SU-DHL-6 (cell line): ENCODE data around the gene BAHCC1.

ENCODE experiments used
- H2AFZ ChIP-seq: fragments of 200-600 bp; sonication (generic); 2 replicates; pipeline ENCODE4 v1.6.1; 2014; ENCODE audit warnings: low read depth, mild to moderate bottlenecking, moderate library complexity, mixed read lengths, antibody characterized with exemption, low read length; ENCODE audit not compliant: severe bottlenecking
- H3F3A ChIP-seq: fragments of 200-600 bp; shearing (Covaris generic); 2 replicates; pipeline ENCODE4 v1.6.0; 2016; ENCODE audit warnings: antibody characterized with exemption, mild to moderate bottlenecking; ENCODE audit not compliant: insufficient read depth
- H3K27ac ChIP-seq: fragments of 200-600 bp; sonication (generic); 2 replicates; pipeline ENCODE4 v1.5.1; 2016; ENCODE audit warnings: low read depth, mild to moderate bottlenecking, low read length, moderate library complexity, mixed read lengths
- H3K27me3 ChIP-seq: fragments of 200-600 bp; sonication (generic), shearing (Covaris generic); 2 replicates; pipeline ENCODE4 v1.6.0; 2014; ENCODE audit warnings: mild to moderate bottlenecking, low read length
- H3K36me3 ChIP-seq: fragments of 200-600 bp; sonication (generic); 2 replicates; pipeline ENCODE4 v1.6.1; 2014; ENCODE audit warnings: mild to moderate bottlenecking, low read length, mixed read lengths
- H3K4me2 ChIP-seq: fragments of 300-600, 200-600 bp; shearing (Covaris generic), sonication (generic); 2 replicates; pipeline ENCODE4 v1.6.0; 2014; ENCODE audit warnings: low read length, low read depth, mild to moderate bottlenecking; ENCODE audit not compliant: poor library complexity, severe bottlenecking
- H3K4me3 ChIP-seq: fragments of 200-600 bp; sonication (generic); 2 replicates; pipeline ENCODE4 v1.5.1; 2014; ENCODE audit warnings: antibody characterized with exemption, low read length, mild to moderate bottlenecking, mixed read lengths; ENCODE audit not compliant: insufficient read depth, poor library complexity, severe bottlenecking
- H3K79me2 ChIP-seq: fragments of 200-600 bp; sonication (generic); 2 replicates; pipeline ENCODE4 v1.6.1; 2014; ENCODE audit warnings: mild to moderate bottlenecking, low read length, moderate library complexity; ENCODE audit not compliant: insufficient read depth
- H3K9ac ChIP-seq: fragments of 200-600 bp; sonication (generic); 2 replicates; pipeline ENCODE4 v1.7.0; 2014; ENCODE audit warnings: mild to moderate bottlenecking, low read length
- H3K9me2 ChIP-seq: fragments of 200-600 bp; sonication (generic); replicated peaks from 2 replicates; pipeline ENCODE4 v1.6.1; 2014; ENCODE audit warnings: low read length; ENCODE audit not compliant: insufficient read depth
- H3K9me3 ChIP-seq: fragments of 200-600 bp; sonication (generic); 2 replicates; pipeline ENCODE4 v1.6.1; 2014; ENCODE audit warnings: low read length, mixed read lengths; ENCODE audit not compliant: insufficient read depth
- H4K20me1 ChIP-seq: fragments of 200-600 bp; sonication (generic); 2 replicates; pipeline ENCODE4 v1.6.1; 2014; ENCODE audit warnings: low read depth, mild to moderate bottlenecking, antibody characterized with exemption, low read length, moderate library complexity, mixed read lengths
- CTCF ChIP-seq: fragments of 200-600 bp; sonication (generic); IDR thresholded peaks from one replicate; pipeline ENCODE4 v1.5.1; 2017; ENCODE audit warnings: antibody characterized with exemption, mild to moderate bottlenecking, low read length, moderate library complexity; ENCODE audit not compliant: insufficient read depth, poor library complexity, severe bottlenecking
- EZH2phosphoT487 ChIP-seq: fragments of 200-600 bp; sonication (generic), shearing (Covaris generic); conservative IDR thresholded peaks from 2 replicates; pipeline ENCODE4 v1.6.1; 2018; ENCODE audit warnings: mild to moderate bottlenecking, antibody characterized with exemption, low read length, moderate library complexity, mixed read lengths

The BAHCC1 gene

GRCh38 chr17:81489012-81489997, 94.0 kb downstream of the BAHCC1 start:
- no peaks in the 10 kb centered on the region for H3K27me3 ChIP-seq
- no peaks in the 10 kb centered on the region for H3K79me2 ChIP-seq

DNA sequence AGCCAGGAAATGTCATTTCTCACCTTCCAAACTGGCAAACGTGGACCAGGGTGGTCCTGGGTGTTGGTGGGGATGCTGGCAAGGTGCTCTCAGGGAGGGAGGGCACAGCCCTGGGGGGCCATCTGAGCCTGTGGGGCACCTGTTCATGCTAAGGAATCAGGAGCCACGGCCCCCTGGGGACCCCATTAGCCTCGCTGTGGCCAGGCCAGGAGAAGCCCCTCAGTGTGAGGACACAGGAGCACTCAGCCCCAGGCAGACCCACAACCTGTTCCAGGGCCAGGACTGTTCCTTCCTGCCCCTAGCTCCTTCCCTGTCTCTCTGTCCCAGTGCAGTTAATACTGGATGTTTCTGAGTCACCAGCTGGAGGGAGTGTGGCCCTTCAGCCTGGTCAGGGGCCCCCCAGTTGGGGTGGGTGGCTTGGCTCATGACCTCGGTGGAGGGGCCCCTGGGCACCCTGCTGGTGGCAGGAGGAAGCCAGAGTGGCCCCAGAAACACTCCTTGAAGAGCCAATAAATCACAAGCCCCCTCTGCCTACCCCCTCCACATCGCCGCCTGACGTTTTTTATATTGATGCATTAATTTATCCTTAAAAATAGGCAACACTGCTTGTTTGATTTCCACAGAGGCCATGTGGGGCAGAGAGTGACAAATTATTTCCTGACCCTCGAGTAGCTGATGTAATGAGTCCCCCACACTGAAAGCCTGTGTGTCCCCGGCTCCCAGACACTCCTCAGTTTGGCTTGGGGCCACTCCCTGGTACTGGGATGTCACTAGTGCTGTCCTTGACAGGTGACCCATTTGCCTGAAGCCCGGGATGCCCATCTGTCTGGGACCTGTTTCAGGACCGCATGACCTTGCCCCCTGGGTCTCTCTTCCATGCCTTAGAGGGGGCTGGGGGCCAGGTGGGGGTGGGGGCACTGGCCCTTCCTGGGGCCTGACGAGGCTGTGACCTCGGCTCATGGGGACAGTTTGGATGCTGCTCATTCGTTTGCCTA, 95.0 kb downstream of the BAHCC1 start:
- H3K4me3 ChIP-seq: no peak overlapping the region
- no peaks in the 10 kb centered on the region for H3K79me2 ChIP-seq
- no peak overlapping the region for H3K27ac ChIP-seq
- TF ChIP-seq EZH2phosphoT487: no peak
- TF ChIP-seq CTCF: no peak
- no peaks in the 10 kb centered on the region for H3K36me3 ChIP-seq
- no peaks in the 10 kb centered on the region for H3K27me3 ChIP-seq
- H3F3A ChIP-seq: 0 out of 2 replicates have a peak, but pooled peaks cover 5% of the 10 kb centered on the region
- H2AFZ ChIP-seq: no peak overlapping the region
- no peak overlapping the region for H3K4me2 ChIP-seq
- no peaks in the 10 kb centered on the region for H3K9me2 ChIP-seq
- H3K9ac ChIP-seq: no peak overlapping the region
- H4K20me1 ChIP-seq: no peaks in the 10 kb centered on the region
- H3K9me3 ChIP-seq: no peaks in the 10 kb centered on the region

More at GRCh38 chr17:81489012-81489997, 94.0 kb downstream of the BAHCC1 start:
- Histone ChIP-seq H3K9me3 (no peaks in the 10 kb centered on the region), H2AFZ (no peak overlapping the region), H3K9ac (no peak overlapping the region), H3K4me3 (no peak overlapping the region), H3K36me3 (no peaks in the 10 kb centered on the region), H3K4me2 (no peak overlapping the region), H4K20me1 (no peaks in the 10 kb centered on the region), H3K27ac (no peak overlapping the region), H3K9me2 (no peaks in the 10 kb centered on the region), H3F3A (0 out of 2 replicates have a peak, but pooled peaks cover 5% of the 10 kb centered on the region)
- TF ChIP-seq CTCF: no peak
- TF ChIP-seq EZH2phosphoT487: no peak

GRCh38 chr17:81491181-81491581, 95.9 kb downstream of the BAHCC1 start:
- no peak overlapping the region for H2AFZ ChIP-seq
- no peak overlapping the region for H3K9ac ChIP-seq
- TF ChIP-seq EZH2phosphoT487 (no peak), CTCF (no peak)
- H3K9me2 ChIP-seq: no peaks in the 10 kb centered on the region
- H3K4me3 ChIP-seq: no peak overlapping the region
- H4K20me1 ChIP-seq: no peaks in the 10 kb centered on the region
- no peaks in the 10 kb centered on the region for H3K36me3 ChIP-seq
- no peaks in the 10 kb centered on the region for H3K27me3 ChIP-seq
- 0 out of 2 replicates have a peak, but pooled peaks cover 3% of the 10 kb centered on the region for H3F3A ChIP-seq
- H3K27ac ChIP-seq: no peak overlapping the region
- no peaks in the 10 kb centered on the region for H3K79me2 ChIP-seq
- no peak overlapping the region for H3K4me2 ChIP-seq
- no peaks in the 10 kb centered on the region for H3K9me3 ChIP-seq
